ENCODE results near the gene ID3.

GRCh38 chr1:23563755-23564374, 4.6 kb upstream of the ID3 start:
- no peak for TF ChIP-seq TAF1 (IDR thresholded peaks at IDR 0.05; ENCODE audit: borderline replicate concordance, low read depth, low read length)
- TF ChIP-seq POLR2A (IDR thresholded peaks at IDR 0.05; ENCODE audit: low read depth, low read length) = no peak
